Lower leg skin (tissue), 3 donors: ENCODE measurements around the gene CRISPLD2.

Source experiments
- CTCF ChIP-seq, 3 donors: fragments of 450-650 bp; IDR thresholded peaks; one replicate each; pipeline ENCODE4 v1.5.1; 2016; ENCODE audit warnings: antibody characterized with exemption in 3 of 3, mild to moderate bottlenecking in 3 of 3, moderate library complexity in 2 of 3
- POLR2A ChIP-seq, 2 donors: fragments of 450-650 bp; IDR thresholded peaks; one replicate each; pipeline ENCODE4 v1.6.1; 2016 to 2017; ENCODE audit warnings: antibody characterized with exemption in 2 of 2, mild to moderate bottlenecking in 1 of 2, moderate library complexity in 1 of 2

- TF ChIP-seq CTCF (IDR thresholded peaks at IDR 0.05) (no peak), POLR2A (IDR thresholded peaks at IDR 0.05) (no peak)
These were observed 16.6 kb upstream of the CRISPLD2 start for GRCh38 chr16:84803146-84803545.
